OCI-LY3 (cell line): Measurements from ENCODE around the gene MKNK1.
A peak's percentile ranks its signal among the peaks of the same experiment; 100 is the strongest.

Experiments
- H2AFZ ChIP-seq: fragments of 200-600, 300-600 bp; shearing (Covaris generic); 2 replicates; pipeline ENCODE4 v1.6.0; 2014; ENCODE audit warnings: antibody characterized with exemption, low read depth, low read length
- H3K27ac ChIP-seq: fragments of 200-600, 300-600 bp; sonication (generic); 2 replicates; pipeline ENCODE4 v1.5.1; 2014; ENCODE audit warnings: mild to moderate bottlenecking, low read length, moderate library complexity, mixed read lengths
- H3K27me3 ChIP-seq: fragments of 200-600, 300-600 bp; sonication (generic); 2 replicates; pipeline ENCODE4 v1.6.1; 2014; ENCODE audit warnings: low read depth, low read length, mixed read lengths
- H3K36me3 ChIP-seq: fragments of 200-600, 300-600 bp; sonication (generic); replicated peaks from 2 replicates; pipeline ENCODE3; 2014; ENCODE audit warnings: low read depth, low read length, mixed read lengths
- H3K4me1 ChIP-seq: fragments of 300-600, 200-600 bp; sonication (generic); 2 replicates; pipeline ENCODE4 v1.6.1; 2014; ENCODE audit warnings: low read length, mixed read lengths
- H3K4me2 ChIP-seq: fragments of 200-600, 300-600 bp; sonication (generic); 2 replicates; pipeline ENCODE4 v1.6.1; 2014; ENCODE audit warnings: low read length, mixed read lengths
- H3K4me3 ChIP-seq: fragments of 300-600, 200-600 bp; sonication (generic); 2 replicates; pipeline ENCODE4 v1.5.1; 2014; ENCODE audit warnings: antibody characterized with exemption, mild to moderate bottlenecking, low read length, moderate library complexity
- H3K79me2 ChIP-seq: fragments of 300-600, 200-600 bp; shearing (Covaris generic); 2 replicates; pipeline ENCODE4 v1.6.1; 2014; ENCODE audit warnings: mild to moderate bottlenecking, low read length, mixed read lengths
- H3K9ac ChIP-seq: fragments of 300-600, 200-600 bp; shearing (Covaris generic); 2 replicates; pipeline ENCODE4 v1.6.0; 2014; ENCODE audit warnings: mild to moderate bottlenecking, low read length, moderate library complexity
- H3K9me3 ChIP-seq: fragments of 200-600, 300-600 bp; shearing (Covaris generic); 2 replicates; pipeline ENCODE4 v1.6.1; 2014; ENCODE audit warnings: low read length, mixed read lengths; ENCODE audit not compliant: insufficient read depth
- H4K20me1 ChIP-seq: fragments of 200-600, 300-600 bp; sonication (generic); 2 replicates; pipeline ENCODE4 v1.6.1; 2016; ENCODE audit warnings: low read length, mixed read lengths; ENCODE audit not compliant: insufficient read depth
- CTCF ChIP-seq: fragments of 200-600, 300-600 bp; sonication (generic); IDR thresholded peaks from 2 replicates; pipeline ENCODE4 v1.5.1; 2014; ENCODE audit warnings: antibody characterized with exemption, low read length, low read depth
- EZH2phosphoT487 ChIP-seq: fragments of 200-600 bp; shearing (Covaris generic); IDR thresholded peaks from 2 replicates; pipeline ENCODE4 v1.6.1; 2018; ENCODE audit warnings: antibody characterized with exemption, mixed run types, low read depth

The MKNK1 gene

GRCh38 chr1:46530791-46531409 is 73.2 kb downstream of the MKNK1 start:
- Histone ChIP-seq H3K4me2 (no peak overlapping the region), H3K4me1 (peaks cover 13% of the 10 kb centered on the region)

GRCh38 chr1:46530311-46530710 is 73.8 kb downstream of the MKNK1 start:
- peaks cover 12% of the 10 kb centered on the region for H3K4me1 ChIP-seq
- H3K9me3 ChIP-seq: no peaks in the 10 kb centered on the region
- H3K4me3 ChIP-seq: no peak overlapping the region
- H4K20me1 ChIP-seq: no peaks in the 10 kb centered on the region
- H3K27ac ChIP-seq: no peak overlapping the region
- no peaks in the 10 kb centered on the region for H3K79me2 ChIP-seq
- no peak overlapping the region for H2AFZ ChIP-seq
- H3K27me3 ChIP-seq: peaks cover 29% of the 10 kb centered on the region
- H3K9ac ChIP-seq: no peak overlapping the region
- no peaks in the 10 kb centered on the region for H3K36me3 ChIP-seq
- TF ChIP-seq CTCF (no peak), EZH2phosphoT487 (no peak)
- no peak overlapping the region for H3K4me2 ChIP-seq

More at GRCh38 chr1:46530791-46531409, 73.2 kb downstream of the MKNK1 start:
- Histone ChIP-seq H3K36me3 (no peaks in the 10 kb centered on the region), H3K9ac (no peak overlapping the region), H3K27me3 (peaks cover 23% of the 10 kb centered on the region), H3K4me3 (no peak overlapping the region), H2AFZ (no peak overlapping the region), H3K79me2 (no peaks in the 10 kb centered on the region), H3K27ac (no peak overlapping the region), H3K9me3 (no peaks in the 10 kb centered on the region), H4K20me1 (no peaks in the 10 kb centered on the region)
- no peak for TF ChIP-seq CTCF
- no peak for TF ChIP-seq EZH2phosphoT487

GRCh38 chr1:46529031-46529630 is 74.9 kb downstream of the MKNK1 start:
- Histone ChIP-seq H3K4me3 (no peak overlapping the region), H4K20me1 (no peaks in the 10 kb centered on the region), H3K27me3 (peaks cover 27% of the 10 kb centered on the region), H3K9me3 (no peaks in the 10 kb centered on the region), H3K79me2 (no peaks in the 10 kb centered on the region), H3K27ac (no peak overlapping the region), H3K9ac (no peak overlapping the region), H3K36me3 (no peaks in the 10 kb centered on the region), H2AFZ (no peak overlapping the region), H3K4me1 (peaks cover 11% of the 10 kb centered on the region), H3K4me2 (no peak overlapping the region)
- TF ChIP-seq EZH2phosphoT487 (no peak), CTCF (no peak)

DNA sequence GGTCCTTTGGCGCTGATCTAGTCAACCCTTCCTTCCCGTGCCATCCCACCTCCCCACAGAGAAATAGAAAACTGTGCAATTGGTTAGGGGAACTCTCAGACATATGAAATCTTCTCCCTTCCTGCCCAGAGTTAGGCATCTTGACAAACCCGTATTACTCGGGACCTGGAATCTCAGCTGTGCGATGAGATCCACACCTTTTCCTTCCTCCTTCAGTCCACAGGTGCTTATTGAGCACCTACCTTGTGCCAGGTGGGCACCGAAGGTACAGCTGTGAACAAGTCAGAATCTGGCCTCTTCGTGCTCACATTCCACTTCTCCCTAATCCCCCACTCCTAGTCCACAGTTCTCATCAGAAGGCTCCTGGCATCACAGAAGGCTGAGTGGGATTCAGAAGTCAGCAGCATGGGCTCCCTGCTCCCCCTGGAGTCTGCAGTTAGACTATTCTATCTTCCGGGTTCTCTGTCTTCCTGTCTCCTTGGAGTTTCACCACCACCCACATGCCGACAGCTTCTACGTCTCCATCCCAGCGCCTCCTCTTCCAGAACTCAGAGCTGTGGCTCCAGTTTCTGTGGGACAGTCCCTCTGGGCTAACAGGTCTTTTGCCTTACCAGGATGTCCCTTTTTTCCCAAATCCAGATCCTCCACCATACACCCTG is 75.6 kb downstream of the MKNK1 start:
- Histone ChIP-seq H3K9ac (no peak overlapping the region), H4K20me1 (no peaks in the 10 kb centered on the region), H3K36me3 (no peaks in the 10 kb centered on the region), H3K4me1 (peaks cover 6% of the 10 kb centered on the region), H3K4me2 (peak overlapping the region; percentile 39), H2AFZ (peak overlapping the region; percentile 79), H3K79me2 (no peaks in the 10 kb centered on the region), H3K27ac (no peak overlapping the region), H3K27me3 (peaks cover 21% of the 10 kb centered on the region), H3K9me3 (no peaks in the 10 kb centered on the region), H3K4me3 (0 out of 2 replicates have a peak overlapping the region, but pooled peaks have one; percentile 12)
- no peak for TF ChIP-seq EZH2phosphoT487
- no peak for TF ChIP-seq CTCF
